Middle frontal gyrus (tissue), 1 donor: ENCODE data around the gene UGP2.
"Not testable (repeated sequence)": the region's sequence is repeated elsewhere in the genome, so short reads cannot be mapped to it uniquely, and the experiment has no call there.

Source experiments
- DNase-seq: peaks from one replicate; pipeline ENCODE4 v3.0.0-alpha.2; 2015; ENCODE audit warnings: low spot score; ENCODE audit errors: extremely low spot score

The UGP2 gene

DNA sequence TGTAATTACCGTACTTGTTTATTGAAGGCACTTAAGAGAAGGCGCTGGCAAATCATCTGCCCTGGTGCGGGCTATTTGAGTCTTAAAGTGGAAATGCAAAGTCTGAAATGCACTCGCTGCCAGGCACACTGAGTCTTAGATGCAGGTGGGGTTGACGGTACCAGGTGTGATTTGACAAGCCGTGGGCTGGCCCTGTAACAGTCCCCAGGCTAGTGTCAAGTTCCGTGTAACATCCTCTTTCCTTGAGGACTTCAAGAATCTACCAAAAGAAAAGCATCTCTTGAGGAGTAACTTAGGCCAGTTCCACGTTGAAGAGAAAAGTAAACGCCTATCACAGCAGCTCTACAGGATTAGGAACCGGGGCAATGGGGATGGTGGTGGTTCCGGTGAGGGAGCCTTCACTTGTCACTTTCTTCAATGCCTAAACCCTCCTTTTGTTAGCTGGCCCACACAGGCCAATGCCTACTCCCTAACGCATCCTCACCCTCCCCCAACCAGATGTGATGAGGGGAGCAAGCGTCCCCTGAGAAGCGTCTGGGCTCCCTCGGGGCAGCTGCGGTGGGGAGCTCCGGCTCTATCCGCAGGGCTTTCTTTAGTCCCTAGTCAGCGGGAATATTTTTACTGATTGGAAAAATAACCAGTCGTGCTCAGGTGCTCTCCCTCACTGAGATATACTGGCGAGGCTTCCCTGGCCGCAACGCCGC, 1.5 kb upstream of the UGP2 start:
- no peak for DNase-seq

DNA sequence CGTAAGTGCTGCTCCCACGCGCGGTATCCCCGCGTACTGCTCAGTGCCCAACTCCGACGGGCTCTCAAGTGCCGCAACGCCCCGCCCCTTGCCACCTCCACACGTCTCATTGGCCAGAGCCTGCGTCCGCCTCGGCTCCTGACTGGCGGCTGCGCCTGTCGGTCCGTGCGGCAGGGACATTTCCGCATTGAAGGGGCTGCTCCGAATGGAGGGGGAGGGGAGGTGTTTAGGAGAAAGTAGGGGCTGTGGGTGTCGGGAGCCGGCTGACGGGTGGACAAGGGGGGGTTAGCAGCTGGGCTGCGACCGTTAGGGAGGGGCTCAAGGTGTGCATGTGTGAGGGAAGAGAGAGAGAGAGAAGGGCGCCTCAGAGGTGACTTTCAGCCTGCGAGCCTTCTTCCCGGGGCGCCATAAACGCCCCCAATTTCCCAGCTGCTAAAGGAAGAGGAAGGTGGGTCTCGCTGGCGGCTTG, 877 bp upstream of the UGP2 start:
- peak; percentile 97 for DNase-seq

DNA sequence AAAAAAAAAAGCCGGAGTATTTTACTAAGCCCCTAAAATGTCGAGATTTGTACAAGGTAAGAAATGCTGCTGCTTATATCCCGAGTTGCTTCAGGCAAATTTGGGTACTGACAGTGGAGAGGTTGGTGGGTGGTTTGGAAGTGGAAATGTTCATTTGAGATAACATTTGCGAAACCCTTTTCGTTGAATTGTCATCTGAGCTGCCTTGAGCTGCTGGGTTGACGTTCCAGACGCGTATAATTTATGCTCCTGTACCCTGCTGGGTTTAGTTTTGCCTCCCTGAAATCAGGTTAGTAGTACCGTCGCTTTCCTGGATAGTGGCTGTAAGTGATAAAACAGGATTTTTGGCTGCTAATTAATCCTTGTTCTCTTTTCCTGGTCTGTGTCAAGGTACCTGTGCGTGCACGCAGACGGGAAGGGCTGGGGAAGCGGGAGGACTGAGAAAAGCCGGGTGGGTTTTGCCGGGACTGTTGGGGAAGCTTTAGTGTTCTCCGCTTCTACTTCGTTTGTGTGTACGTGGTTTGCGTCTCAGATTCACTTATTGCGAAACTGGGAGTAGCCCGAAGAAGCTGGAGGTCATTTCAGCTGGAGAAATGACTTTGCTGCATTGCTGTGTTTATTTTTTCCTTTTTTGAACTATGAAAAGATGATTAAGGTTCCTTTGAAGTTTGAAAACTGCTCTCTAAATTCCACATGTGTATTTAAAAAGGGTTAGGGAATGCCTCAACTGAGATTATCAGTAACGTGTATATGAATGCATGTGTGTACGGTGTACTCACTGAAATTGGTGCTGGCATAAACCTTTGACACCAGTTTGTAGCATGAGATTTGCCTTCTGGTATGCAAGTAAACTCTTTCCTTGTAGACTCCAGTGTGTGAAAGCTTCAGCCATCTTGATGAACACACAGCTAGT, 709 bp downstream of the UGP2 start:
- DNase-seq, result no peak

DNA sequence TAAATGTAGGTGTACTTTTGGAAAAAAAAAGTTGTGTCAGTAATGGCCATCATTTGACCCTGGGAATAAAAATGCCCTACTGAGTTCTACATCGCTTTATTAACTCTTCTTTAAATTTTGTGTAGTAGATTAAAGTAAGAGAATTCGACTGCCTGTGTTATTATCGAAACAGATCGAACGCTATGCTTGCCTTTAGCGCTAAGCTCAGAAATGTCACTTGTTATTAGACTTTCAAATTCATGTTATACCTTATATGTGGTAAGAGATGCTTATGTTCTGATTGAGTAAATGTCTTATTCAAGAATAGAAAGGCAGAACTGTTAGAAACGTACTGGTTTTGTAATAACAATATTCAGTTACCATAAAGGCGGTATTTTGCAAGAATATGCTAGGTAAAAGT, 1.4 kb downstream of the UGP2 start:
- no peak for DNase-seq

DNA sequence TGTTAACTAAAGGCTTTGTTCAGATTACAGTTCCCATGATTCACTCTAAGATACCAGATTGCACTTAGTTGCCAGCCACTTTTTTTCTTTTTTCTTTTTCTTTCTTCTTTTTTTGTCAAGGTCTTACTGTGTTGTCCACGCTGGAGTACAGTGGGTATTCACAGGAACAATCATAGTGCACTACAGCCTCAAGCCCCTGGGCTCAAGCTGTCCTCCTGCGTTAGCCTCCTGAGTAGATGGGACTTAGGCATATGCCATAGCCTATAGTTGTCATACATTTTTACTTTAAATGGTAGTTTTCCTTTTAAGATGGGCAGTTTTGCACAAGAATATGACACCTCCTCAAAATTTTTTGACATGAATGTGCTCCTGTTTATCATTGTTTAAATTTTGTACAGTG, 2.1 kb downstream of the UGP2 start:
- no peak for DNase-seq

DNA sequence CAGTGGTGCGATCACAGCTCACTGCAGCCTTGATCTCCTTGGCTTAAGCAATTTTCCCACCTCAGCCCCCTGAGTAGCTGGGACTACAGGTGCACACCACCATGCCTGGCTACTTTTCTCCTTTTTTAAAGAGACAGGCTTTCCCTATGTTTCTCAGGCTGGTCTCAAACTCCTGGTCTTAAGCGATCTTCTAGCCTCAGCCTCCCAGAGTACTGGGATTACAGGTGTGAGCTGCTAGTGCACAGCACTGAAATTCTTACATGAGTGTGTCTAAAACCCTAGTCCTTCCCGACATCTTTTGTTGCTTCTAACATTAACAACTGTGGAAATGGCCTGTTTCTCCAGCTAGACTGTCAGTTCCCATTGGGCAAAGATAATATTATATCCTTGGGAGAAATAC, 2.9 kb downstream of the UGP2 start:
- DNase-seq, result no peak

DNA sequence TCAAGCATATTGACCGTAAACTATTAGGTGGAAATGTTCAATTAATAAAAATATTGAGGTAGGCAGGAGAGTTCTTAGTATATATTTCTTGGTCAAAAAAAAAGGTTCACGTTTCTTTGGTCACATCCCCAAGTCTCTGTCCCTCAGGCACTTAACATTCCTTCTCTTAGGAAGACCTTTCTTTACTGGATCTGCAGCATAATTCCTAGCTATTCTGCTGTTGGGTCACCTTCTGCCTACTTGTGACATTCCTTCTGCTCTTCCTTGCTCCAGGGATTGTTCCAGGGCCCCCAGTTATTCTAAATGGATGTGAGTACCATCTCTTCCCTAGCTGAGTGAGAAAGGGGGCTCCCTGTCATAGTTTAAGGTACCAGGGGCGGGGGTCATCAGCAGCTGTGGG, 4.2 kb downstream of the UGP2 start:
- no peak for DNase-seq

DNA sequence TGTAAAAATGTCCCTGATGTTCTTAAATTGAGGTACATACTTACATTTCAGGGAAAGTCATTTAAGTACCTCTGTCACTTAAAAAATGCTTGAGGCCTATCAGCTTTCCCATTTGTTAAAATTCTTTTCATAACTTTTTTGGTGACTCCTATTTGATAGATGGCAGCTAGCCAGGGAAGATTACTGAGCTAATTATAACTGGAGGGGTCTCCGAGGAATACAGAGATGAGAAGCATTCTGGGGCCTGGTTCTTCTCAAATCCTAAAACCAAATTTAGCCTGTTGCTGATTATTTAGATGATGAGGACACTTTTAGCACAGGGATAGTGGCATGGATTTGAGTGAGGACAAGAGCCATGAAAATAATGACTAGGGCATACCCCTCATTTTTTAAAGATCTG, 4.8 kb downstream of the UGP2 start:
- DNase-seq, result no peak

DNA sequence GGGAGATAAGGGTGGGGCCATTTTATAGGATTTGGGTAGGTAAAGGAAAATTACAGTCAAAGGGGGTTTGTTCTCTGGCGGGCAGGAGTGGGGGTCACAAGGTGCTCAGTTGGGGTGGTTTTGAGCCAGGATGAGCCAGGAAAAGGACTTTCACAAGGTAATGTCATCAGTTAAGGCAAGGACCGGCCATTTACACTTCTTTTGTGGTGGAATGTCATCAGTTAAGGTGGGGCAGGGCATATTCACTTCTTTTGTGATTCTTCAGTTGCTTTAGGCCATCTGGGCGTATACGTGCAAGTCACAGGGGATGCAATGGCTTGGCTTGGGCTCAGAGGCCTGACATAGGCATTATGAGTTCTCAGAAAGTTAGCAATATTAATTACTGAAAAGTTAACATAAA, 5.9 kb downstream of the UGP2 start:
- not testable (repeated sequence) for DNase-seq

DNA sequence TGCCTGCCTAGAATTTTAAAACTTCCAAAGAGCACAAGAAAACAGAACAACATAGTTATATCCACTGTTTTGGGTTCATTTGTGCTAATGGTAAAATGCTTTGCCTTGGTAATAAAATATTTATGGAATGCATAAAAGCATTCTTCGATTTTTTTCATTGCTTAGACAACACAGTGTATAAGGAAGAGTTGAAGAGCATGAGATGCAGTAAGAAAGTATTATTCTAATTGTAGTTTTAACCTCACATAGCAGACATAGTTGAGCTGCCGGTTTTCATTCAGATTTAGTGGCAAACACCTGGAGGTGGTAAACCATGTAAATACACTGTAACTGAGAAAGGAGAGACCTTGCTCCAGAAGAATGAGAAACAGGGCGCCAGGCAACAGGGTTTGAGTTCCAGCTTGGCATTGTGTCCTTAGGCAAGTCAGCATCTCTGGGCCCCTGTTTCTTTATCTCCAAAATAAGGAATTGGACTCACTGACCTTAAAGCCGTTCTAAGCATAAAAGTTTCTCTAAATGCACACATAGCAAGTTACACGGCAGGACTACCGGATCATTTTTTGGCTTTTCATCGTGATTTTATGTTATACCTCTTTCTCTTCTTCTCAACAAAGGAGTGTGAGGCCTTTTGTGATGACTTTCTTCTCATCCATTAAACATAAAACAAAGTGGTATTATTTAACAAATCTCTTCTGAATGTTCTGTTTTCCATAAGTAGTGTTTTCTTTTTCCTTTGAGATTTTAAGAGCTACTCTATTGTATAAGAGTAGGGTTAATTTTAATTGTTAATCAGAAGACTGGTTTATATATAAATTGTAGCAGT, 7.9 kb downstream of the UGP2 start:
- no peak for DNase-seq

DNA sequence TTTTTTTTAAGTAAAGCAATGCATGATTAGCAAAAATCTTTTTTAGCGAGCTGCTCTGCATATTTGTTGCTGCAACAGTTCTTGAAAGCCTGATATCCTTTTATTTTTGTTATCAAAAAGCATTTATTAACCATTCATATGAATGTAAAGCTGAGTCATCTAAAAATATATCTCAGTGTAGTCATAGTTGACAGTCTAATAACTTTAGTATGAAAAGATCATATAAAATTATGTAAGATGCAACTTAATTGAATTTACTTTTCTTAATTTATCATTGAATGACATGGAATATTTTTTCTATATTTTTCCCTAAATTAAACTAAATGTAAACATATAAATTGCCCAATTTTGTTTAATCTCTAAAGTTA, 8.5 kb downstream of the UGP2 start:
- DNase-seq, result no peak

DNA sequence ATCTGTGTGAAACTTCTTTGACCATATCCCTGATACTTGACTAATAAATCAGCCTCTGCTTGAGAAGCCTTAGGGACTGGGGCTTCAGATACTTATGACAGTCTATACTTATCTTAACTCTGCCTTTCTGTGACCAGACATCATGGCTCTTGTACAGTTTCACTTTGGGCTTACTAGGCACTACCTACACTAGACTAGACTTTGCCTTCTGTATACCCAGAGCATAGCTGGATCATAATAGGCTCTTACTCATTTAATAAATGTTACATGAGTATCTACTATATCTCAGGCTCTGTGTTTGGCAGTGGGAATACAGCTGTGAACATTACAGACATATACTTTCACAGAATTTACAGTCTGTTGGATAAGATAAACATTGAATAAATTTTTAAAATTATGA, 9.0 kb downstream of the UGP2 start:
- no peak for DNase-seq

DNA sequence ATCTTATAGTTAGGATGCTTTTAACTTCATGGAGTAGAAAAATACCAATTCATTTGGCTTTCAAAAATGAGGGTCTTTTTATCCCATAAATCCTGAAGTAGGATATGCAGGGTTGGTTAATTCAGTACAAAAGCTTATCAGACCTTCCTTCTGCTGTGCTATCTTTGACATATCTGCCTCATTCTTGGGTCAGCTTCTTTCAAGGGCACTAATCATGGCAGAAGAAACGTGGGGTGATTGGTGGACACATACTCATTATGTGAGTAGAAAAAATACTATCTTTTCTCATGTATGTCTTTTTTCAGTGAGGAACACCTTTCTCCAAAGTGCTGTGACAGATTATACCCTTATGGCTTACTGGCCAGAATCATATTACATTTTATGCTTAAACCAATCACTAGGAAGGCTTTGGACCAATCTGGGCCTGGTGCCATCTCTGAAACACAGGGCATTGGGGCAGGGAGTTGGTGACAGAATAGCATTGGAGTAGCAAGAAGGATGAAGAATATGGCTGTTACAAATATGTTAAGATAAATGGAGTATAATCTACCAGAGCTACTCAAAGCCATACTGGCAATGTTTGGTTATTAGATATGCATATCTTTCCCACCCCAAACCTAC, 10.1 kb downstream of the UGP2 start:
- no peak for DNase-seq

DNA sequence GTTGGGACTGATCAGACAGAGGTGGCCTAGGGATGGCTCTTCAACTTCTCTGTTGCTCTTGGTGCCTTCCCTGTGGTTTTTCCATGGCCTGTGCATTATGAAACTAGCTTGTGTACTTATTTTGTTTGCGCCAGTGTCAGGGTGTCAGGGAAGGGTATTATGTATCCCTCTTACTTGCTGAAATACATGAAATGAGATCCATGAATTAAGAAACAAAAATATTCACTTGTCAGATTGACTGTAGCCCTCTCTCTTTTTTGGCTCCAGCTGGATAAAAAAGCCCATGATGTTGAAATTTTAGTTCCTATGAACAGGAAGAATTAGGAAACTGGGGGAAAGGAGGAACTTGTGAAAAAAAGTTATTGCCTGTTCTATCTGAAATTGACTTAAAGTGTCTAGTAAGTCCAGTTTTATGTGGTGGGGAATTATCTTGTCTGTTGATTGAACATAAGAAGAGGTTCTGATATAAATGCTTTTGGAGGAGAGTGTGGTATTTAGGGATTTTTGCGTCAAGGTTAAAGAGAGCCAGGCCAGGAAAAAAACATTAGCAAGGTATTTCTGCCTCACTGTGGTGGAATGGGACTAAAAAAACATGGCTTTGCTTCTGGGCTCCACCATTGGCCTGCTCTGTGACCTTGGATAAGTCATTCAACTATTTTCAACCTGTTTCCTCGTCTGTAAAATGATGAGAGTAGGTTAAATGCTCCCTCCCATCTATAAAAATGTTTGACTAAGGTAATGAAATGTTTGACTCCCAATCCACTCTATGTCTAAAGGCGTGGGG, 12.0 kb downstream of the UGP2 start:
- DNase-seq, result no peak

DNA sequence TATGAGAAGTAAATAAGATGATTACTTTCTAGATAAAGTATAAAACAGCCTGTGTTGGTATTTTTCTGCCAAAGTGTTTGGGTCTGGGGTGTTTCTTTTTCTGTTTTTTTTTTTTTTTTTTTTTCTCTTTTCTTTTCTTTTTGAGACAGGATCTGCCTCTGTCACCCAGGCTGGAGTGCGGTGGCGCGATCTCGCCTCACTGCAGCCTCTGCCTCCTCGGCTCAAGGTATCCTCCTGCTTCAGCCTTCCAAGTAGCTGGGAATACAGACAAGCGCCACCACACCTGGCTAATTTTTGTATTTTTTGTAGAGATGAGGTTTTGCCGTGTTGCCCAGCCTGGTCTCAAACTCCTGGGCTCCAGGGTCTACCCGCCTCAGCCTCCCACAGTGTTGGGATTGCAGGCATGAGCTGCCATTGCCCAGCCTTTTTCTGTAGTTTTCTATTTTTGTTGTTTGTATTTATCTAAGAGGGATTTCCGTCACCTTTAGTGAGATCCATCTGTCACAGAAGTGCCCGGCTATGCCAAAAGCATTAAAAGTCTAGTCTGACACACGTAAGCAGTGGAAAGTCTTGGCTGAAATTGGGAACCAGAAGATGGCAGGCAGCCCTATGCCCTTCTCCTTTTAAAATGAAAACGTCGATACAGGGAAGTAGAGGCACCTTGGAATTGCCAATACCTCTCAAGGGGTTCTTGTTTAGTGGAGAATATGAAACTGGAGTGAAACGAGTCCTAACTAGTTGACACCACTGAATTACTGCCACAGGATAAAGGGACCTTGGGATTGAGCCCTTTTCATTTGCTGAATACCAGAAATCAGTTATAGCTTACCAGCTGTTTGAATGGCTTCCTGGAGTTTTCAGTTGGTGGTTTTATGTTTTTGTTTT, 14.0 kb downstream of the UGP2 start:
- DNase-seq, result no peak

DNA sequence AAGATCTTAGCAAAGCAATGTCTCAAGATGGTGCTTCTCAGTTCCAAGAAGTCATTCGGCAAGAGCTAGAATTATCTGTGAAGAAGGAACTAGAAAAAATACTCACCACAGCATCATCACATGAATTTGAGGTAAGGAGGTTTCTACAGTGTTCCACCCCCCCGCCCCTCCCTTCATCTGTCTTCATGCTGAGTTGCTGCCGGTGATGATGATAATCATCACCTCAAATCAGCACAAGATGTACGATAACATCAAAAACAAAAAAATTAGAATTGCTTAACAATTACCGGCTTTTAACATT, 14.6 kb downstream of the UGP2 start:
- DNase-seq, result no peak

DNA sequence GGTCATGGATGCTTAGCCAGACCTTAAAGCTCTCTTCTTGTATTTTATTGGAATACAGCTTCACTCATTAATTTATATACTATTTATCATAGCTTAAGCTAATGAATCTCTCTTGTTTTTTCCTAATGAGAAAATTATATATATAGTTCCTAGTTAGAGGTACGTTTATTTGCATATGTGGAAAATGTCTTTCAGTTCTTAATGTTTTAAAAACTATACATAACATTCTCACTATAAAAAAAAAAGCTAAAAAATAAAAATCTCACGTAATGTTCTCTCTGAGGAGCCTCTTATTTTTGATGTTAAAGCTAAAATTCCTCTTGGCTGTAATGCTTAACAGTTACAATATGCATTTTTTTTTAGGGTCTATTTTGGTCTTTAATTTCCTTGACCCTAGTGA, 16.6 kb downstream of the UGP2 start:
- no peak for DNase-seq

DNA sequence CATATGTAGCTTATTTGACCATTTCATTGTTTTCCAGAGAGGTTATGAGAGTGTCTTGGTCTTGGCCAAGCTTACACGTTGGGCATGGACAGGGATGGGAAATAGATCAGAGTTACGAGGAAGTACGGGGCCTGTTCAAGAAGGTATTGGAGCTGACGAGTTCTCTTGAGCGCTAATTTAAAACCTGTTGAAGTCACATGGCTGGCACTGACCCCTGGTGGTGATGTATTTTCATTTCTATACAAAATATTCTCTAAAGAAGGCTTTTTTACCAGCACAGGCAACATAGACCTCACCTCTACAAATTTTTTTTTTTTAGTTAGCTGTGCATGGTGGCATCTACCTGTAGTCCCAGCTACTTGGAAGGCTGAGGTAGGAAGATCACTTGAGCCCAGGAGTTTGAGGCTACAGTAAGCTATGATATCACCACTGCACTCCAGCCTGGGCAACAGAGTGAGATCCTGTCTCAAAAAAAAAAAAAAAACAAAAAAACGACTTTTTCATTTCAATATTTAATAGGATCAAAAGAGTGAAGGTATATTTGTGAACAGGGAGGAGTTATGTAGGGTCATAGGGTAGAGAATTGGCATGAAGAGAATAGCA, 19.6 kb downstream of the UGP2 start:
- DNase-seq, result no peak

DNA sequence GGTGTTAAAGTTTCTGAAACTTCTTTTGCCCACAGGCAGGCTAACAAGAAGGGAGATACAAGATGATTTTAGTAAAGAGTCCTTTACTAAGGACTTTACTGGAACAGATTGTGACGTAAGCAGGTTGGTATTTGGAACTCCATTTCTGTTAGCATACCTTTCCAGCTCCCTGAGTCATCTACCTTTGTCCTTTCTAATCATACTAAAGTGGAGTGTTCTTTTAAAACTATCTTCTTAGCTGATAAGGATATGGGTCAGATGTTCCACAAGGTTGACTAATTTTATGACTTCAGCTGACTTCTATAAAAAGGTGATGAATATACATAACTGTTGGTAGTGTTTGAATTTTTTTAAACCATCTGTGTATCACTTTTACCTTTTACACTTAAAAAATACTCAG, 21.1 kb downstream of the UGP2 start:
- no peak for DNase-seq

DNA sequence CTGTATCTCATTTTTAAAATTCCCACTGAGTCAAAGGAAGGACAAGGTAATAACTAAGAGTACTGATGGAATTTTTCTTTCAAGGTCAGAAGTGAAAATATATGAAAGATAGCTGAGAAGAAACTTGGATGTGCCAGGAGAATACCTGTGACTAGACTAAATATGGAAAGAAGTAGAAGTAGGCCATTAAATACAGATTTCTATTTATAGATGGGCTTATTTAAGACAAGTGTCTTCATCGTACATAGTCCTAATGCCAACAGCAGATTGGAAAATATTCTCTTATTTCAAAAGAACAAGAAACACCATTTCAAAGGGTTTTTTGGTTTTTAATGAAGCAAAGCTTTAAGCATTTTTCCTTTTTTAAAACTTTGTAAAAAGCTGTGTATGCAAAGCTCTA, 22.0 kb downstream of the UGP2 start:
- DNase-seq, result no peak
